ENCODE data around the gene GNAS.
A peak's percentile ranks its signal among the peaks of the same experiment; 100 is the strongest.

The GNAS gene

GRCh38 chr20:58895448-58896180 is 43.1 kb downstream of the GNAS start:
- Histone ChIP-seq H3K27ac (no peak overlapping the region; the same call in 1 of the 2 replicates), H3K27me3 (ENCODE audit: insufficient read depth, low read depth) (no peaks in the 10 kb centered on the region), H3K36me3 (ENCODE audit: insufficient read depth) (peaks cover 8% of the 10 kb centered on the region; the same call in 1 of the 2 replicates), H3K4me2 (peak overlapping the region; percentile 94), H4K20me1 (ENCODE audit: insufficient read depth) (peaks cover 49% of the 10 kb centered on the region), H3K4me3 (IDR thresholded peaks at IDR 0.05; ENCODE audit: insufficient read depth, low read depth, low read length) (no peak overlapping the region), H3K9ac (no peak overlapping the region), H3K79me2 (ENCODE audit: insufficient read depth, low read depth) (peaks cover 83% of the 10 kb centered on the region), H2AFZ (ENCODE audit: low read depth) (no peak overlapping the region), H3K4me1 (ENCODE audit: low read depth, poor library complexity, severe bottlenecking) (peaks cover 67% of the 10 kb centered on the region)
- TF ChIP-seq, protein P1, sequence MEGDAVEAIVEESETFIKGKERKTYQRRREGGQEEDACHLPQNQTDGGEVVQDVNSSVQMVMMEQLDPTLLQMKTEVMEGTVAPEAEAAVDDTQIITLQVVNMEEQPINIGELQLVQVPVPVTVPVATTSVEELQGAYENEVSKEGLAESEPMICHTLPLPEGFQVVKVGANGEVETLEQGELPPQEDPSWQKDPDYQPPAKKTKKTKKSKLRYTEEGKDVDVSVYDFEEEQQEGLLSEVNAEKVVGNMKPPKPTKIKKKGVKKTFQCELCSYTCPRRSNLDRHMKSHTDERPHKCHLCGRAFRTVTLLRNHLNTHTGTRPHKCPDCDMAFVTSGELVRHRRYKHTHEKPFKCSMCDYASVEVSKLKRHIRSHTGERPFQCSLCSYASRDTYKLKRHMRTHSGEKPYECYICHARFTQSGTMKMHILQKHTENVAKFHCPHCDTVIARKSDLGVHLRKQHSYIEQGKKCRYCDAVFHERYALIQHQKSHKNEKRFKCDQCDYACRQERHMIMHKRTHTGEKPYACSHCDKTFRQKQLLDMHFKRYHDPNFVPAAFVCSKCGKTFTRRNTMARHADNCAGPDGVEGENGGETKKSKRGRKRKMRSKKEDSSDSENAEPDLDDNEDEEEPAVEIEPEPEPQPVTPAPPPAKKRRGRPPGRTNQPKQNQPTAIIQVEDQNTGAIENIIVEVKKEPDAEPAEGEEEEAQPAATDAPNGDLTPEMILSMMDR (conservative IDR thresholded peaks at IDR 0.05; ENCODE audit: low read depth, low read length): no peak

GRCh38 chr20:58896820-58897219 is 44.3 kb downstream of the GNAS start:
- Histone ChIP-seq H3K36me3 (ENCODE audit: insufficient read depth) (peaks cover 8% of the 10 kb centered on the region; the same call in 1 of the 2 replicates), H2AFZ (ENCODE audit: low read depth) (no peak overlapping the region), H3K4me3 (IDR thresholded peaks at IDR 0.05; ENCODE audit: insufficient read depth, low read depth, low read length) (no peak overlapping the region), H3K4me1 (ENCODE audit: low read depth, poor library complexity, severe bottlenecking) (peaks cover 77% of the 10 kb centered on the region), H3K9ac (no peak overlapping the region), H3K4me2 (no peak overlapping the region), H3K27me3 (ENCODE audit: insufficient read depth, low read depth) (no peaks in the 10 kb centered on the region), H4K20me1 (ENCODE audit: insufficient read depth) (peaks cover 49% of the 10 kb centered on the region), H3K79me2 (ENCODE audit: insufficient read depth, low read depth) (peaks cover 94% of the 10 kb centered on the region), H3K27ac (no peak overlapping the region)
- TF ChIP-seq, protein P1 (conservative IDR thresholded peaks at IDR 0.05; ENCODE audit: low read depth, low read length): no peak

- Histone ChIP-seq H3K27me3 (ENCODE audit: insufficient read depth, low read depth) (no peaks in the 10 kb centered on the region), H3K4me1 (ENCODE audit: low read depth, poor library complexity, severe bottlenecking) (peaks cover 83% of the 10 kb centered on the region), H2AFZ (ENCODE audit: low read depth) (no peak overlapping the region), H3K79me2 (ENCODE audit: insufficient read depth, low read depth) (peaks cover 100% of the 10 kb centered on the region), H3K36me3 (ENCODE audit: insufficient read depth) (peaks cover 8% of the 10 kb centered on the region; the same call in 1 of the 2 replicates), H3K4me3 (IDR thresholded peaks at IDR 0.05; ENCODE audit: insufficient read depth, low read depth, low read length) (no peak overlapping the region), H3K9ac (no peak overlapping the region), H3K27ac (no peak overlapping the region), H4K20me1 (ENCODE audit: insufficient read depth) (peaks cover 49% of the 10 kb centered on the region), H3K4me2 (no peak overlapping the region)
- TF ChIP-seq, protein P1 (conservative IDR thresholded peaks at IDR 0.05; ENCODE audit: low read depth, low read length): no peak
These were observed 45.0 kb downstream of the GNAS start for GRCh38 chr20:58897488-58897887.

GRCh38 chr20:58898629-58899408 is 46.3 kb downstream of the GNAS start:
- TF ChIP-seq, protein P1 (conservative IDR thresholded peaks at IDR 0.05; ENCODE audit: low read depth, low read length): no peak; the same call in 1 of the 2 replicates
- Histone ChIP-seq H3K79me2 (ENCODE audit: insufficient read depth, low read depth) (peaks cover 100% of the 10 kb centered on the region), H3K4me3 (IDR thresholded peaks at IDR 0.05; ENCODE audit: insufficient read depth, low read depth, low read length) (no peak overlapping the region), H3K36me3 (ENCODE audit: insufficient read depth) (peaks cover 10% of the 10 kb centered on the region; the same call in 1 of the 2 replicates), H3K9ac (no peak overlapping the region), H3K4me2 (no peak overlapping the region), H3K27ac (no peak overlapping the region), H3K27me3 (ENCODE audit: insufficient read depth, low read depth) (no peaks in the 10 kb centered on the region), H2AFZ (ENCODE audit: low read depth) (no peak overlapping the region), H3K4me1 (ENCODE audit: low read depth, poor library complexity, severe bottlenecking) (peaks cover 90% of the 10 kb centered on the region), H4K20me1 (ENCODE audit: insufficient read depth) (peaks cover 42% of the 10 kb centered on the region)

Data from KMS-11 (cell line).